HTR-8/SVneo (cell line): Measurements from ENCODE around the gene PRPF38B.

ENCODE experiments used
- DNase-seq: peaks from one replicate; pipeline ENCODE4 v3.0.0; 2011; ENCODE audit warnings: low spot score, mixed read lengths; ENCODE audit not compliant: insufficient read length
- FAIRE-seq: peaks from 2 replicates; lab custom pipeline; 2011; peaks lifted over from hg19 to GRCh38; lab: Jason Lieb, UNC

PRPF38B gene

DNA sequence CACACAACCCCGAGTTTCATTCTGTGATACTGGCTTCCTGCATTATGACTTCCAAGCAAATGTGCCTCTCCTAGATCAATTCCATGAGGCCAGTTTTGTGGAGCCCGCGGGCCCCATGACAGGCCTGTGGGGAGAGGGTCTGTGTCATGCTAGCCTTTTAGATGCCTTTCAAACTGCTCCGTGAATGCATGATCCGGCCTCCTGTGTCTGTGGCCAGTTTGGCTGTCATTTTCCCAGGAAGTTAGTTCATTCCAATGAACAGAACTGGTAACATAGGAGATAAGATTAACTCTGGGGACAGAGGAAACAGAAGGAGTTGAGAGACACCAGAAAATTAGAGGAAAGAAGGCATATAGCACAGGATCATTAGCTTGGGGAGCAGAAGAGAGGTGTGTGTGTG, 23.8 kb downstream of the PRPF38B start:
- no peak for DNase-seq
- no peak for FAIRE-seq

DNA sequence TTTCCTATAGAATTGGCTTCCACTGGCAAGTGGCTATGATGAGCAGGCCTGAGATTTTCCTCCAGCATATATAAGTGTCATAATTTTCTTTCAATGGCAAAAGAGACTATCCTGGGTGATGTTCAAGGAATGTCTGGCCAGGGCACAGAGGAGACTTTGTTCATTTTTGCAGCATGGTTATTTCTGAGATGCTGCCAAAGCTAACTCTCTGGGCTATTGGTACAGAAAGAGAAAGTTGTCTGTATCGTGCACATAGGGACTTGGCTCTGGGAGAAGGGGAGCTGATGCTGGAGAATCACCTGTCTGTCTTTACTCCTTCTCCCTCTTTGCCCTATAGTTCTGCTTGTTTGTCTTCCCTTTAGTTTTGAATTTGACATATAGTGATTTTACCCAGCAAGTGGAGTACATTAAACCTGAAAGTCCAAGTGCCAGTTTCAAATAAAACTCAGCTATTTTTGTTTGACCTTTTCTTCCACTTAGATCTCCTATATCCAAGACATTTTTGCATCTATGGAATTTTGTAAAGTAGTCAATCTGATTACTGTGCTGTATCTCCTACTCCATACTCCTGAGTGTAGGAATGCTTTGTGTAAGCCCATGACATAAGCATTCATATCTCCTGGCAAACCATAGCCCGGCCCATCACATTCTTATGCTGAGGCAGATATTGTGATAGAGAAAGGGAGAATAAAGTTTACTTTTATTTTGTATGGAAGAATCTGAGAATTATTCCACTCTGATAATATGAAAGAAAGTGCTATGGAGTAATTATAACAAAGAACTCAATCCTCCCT, 24.5 kb downstream of the PRPF38B start:
- DNase-seq = no peak
- FAIRE-seq = no peak

DNA sequence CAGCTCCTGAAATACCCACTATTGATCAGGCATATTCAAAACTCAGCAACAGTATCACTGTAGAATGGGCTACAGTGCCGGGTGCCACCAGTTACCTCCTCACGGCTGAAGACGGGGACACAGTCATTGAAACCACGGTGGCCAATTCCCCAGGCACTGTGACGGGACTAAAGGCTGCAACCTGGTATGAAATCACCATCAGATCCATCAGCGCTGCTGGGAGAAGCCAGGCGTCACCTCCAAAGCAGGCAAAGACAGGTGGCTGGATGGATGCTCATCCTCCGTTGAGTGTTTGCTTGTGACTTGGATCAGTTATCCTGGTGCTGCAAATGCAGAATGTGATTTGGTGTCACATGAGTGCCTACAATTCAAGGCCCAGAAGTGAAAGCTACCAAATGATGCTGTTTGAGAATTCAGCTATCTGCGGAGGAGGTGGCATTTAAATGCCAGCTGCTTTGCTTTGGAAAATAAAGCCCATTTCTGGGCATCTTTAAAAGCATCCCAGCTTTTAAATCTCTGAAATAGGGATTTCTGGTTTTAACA, 25.7 kb downstream of the PRPF38B start:
- FAIRE-seq (no peak), DNase-seq (no peak)

- FAIRE-seq = no peak
Measured at GRCh38 chr1:108718927-108719655, 27.0 kb downstream of the PRPF38B start.

DNA sequence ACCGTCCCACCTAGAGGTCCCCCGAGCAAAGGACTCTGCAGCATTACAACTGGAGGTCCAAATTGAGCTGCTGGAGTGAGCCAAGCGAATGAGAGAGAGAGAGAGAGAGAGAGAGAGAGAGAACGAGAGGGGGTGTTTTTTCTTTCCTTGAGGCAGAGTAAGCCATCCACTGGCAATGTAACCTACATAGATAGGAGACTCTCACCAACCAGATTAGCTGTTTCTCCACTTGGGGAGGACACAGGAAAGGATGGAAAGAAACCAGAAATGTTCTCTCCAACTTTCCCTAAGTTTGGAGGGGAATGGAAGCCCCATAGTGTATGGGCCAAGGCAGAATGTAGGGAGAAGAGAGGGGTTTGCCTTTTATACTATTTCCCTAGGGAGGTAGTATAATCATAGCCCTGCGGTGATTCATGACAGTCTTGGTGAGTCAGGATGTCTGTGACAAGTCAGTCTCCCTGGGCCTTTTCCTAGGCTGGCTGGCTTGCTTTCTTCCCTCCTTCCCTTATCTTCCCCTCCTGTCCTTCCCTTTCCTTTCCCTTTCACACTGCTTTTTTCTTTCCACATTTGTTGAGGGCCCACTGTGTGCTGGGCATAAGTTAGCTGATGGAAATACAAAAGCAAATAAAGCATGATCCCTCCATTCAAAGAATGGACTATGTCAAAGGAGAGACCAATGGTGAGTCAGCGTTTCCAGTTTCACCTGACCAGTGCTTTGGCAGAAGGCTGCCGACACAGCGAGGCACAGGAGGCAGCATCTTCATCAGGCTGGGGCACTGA, 27.7 kb downstream of the PRPF38B start:
- peak; percentile 45 for DNase-seq
- FAIRE-seq = no peak

More at GRCh38 chr1:108718927-108719655, 27.0 kb downstream of the PRPF38B start:
- no peak for DNase-seq

GRCh38 chr1:108722292-108722691, 30.2 kb downstream of the PRPF38B start:
- FAIRE-seq = no peak

DNA sequence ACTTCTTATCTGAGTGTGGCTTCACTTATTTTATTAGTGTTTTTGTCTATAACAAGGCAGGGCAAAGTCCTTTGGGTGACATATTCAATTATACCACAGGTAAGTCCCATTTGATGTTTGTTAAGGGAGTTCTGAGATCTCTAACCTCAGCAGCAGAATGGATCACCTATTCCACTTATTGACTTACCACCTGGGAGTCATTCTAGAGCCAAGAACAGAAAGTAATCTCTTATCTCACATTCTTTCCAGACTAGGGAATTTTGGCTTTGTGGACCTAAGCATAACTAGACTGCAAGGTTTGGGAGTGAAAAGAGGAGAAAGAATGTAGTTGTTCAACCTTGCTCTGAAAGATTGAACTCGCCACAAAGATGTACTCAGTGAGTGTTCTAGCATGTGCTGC, 33.8 kb downstream of the PRPF38B start:
- DNase-seq = no peak
- no peak for FAIRE-seq

More at GRCh38 chr1:108722292-108722691, 30.2 kb downstream of the PRPF38B start:
- DNase-seq = no peak

- no peak for DNase-seq
- no peak for FAIRE-seq
Measured at GRCh38 chr1:108728327-108728923, 36.3 kb downstream of the PRPF38B start.

DNA sequence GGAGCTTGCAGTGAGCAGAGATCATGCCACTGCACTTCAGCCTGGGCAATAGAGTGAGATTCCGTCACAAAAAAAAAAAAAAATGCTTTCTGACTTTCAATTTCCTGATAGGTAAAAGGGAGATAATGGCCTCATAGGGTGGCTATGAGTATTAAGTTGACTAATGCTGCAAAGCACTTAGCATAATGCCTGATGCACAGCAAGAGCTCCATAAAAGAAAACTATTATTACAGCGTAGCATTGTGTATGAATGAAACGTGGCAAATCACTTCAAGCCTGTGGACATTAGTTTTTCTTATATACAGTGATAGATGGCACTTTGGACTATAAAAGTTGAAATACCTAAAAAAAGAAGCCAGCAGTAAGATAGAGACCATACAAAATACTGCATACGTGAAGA, 37.4 kb downstream of the PRPF38B start:
- FAIRE-seq (no peak), DNase-seq (no peak)

DNA sequence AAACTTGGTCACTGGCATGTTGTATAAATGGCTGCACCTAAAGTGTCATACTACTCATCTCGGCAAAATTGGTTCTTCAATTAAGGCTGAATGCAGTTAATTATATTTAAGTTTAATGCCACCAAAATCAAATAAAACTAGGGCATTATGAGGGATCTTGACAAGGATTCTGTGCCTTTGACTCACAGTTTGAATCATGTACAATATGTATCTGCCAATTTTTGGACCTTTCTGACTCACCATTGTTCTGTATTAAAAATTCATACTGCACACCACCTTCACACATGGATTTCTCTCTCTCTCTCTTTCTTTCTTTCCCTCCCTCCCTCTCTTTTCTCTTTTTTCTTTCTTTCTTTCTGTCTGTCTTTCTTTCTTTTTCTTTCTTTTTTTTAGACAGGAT, 40.3 kb downstream of the PRPF38B start:
- DNase-seq (no peak), FAIRE-seq (no peak)

DNA sequence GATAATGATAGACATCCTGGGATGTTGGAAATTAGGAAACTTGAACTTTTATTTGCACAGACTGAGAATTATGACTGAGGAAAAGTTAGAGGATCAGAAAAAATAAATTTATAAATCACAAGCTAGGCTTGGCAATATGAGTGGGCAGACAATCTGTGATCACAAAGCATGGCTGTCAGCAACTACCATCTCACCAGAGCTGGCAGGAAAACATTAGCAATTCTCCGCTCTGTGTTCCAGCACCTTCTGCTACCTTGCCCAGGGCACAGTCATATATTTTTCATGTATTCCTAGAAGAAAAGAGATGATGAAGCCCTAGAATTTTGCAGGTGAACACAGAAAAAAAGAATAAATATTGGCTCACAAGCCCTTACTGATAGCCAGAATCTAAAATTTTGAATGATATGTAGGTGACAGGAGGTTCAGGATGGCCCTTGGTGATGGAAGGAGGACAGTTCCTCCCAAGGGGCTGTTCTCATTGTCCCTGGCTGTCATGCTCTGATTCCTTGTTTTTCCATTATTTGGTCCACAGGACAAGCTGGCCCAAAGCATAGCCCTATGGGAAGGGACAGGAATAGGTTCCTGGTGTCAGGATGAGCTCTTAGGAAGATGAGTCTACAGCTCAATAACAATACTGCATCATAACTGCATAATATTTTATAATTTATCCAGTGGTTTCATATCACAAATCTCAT, 42.2 kb downstream of the PRPF38B start:
- FAIRE-seq (no peak), DNase-seq (no peak)

- DNase-seq (no peak), FAIRE-seq (no peak)
Measured at GRCh38 chr1:108742253-108742652, 50.1 kb downstream of the PRPF38B start.

GRCh38 chr1:108745980-108746381, 53.9 kb downstream of the PRPF38B start:
- no peak for FAIRE-seq
- no peak for DNase-seq

DNA sequence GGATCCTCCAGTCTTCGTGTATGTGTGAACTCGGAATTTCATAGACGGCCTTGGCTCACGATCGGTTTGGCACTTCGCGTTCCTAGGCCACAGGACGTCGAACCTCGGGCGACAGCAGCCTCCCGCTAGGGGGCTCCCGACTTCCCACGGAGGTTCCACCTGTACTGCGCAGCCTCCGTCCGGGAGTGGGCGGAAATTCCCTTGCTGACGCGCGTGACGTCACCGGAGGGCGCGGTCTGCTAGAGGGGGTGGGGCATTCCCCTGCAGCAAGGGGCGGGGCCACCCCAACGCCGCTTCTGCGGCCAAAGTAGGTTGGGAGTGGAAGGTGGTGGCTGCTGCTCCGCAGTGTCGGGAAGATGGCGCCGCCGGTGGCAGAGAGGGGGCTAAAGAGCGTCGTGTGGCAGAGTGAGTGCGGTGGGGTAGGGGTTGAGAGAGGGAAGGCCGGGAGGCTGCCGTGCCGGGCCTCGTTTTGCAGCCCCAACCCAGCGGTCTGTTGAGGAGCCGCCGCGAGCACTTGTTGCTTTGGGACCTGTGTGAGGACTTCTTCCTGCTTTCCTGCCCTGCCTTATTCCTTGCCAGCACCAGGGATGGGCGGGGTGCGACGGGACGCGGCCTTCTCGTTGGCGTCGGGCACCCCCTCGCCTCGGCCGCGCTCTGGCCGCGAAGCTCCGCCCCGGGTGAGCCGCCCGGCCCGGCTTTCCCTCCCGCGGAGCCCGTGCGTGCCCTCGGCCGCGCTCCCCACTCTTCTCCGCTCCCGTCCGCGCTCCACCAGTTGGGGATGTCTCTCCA, 54.5 kb downstream of the PRPF38B start, which contains the start of gene STXBP3:
STXBP3 (plus strand) TSS at position 293 of the 789 bp plus-strand sequence; CDS start at position 357, 64 bp downstream.
- DNase-seq (peak; percentile 76), FAIRE-seq (peak; percentile 73)

- DNase-seq (peak; percentile 67), FAIRE-seq (no peak)
Measured at GRCh38 chr1:108747171-108747850, 55.2 kb downstream of the PRPF38B start.

- DNase-seq = no peak
- no peak for FAIRE-seq
Measured at GRCh38 chr1:108747898-108748297, 55.8 kb downstream of the PRPF38B start.

- FAIRE-seq = no peak
- no peak for DNase-seq
Measured at GRCh38 chr1:108749081-108749480, 57.0 kb downstream of the PRPF38B start.
